NB4 (cell line): ENCODE results near the gene SH3D19.

Source experiments
- CTCF ChIP-seq: IDR thresholded peaks from one replicate; pipeline ENCODE4 v1.5.1; 2012; ENCODE audit warnings: low read depth, low read length
- POLR2A ChIP-seq: IDR thresholded peaks from 2 replicates; pipeline ENCODE4 v1.6.1; 2011; ENCODE audit warnings: mild to moderate bottlenecking; ENCODE audit not compliant: insufficient read length; ENCODE audit errors: extremely low read depth

GRCh38 chr4:151087467-151087866, 237.9 kb downstream of the SH3D19 start:
- TF ChIP-seq POLR2A, result no peak
- no peak for TF ChIP-seq CTCF
